HT-29 (cell line): ENCODE data around the gene WDR33. TPM values are rescaled to one million over a fixed set of nuclear protein-coding genes. Genes with fewer than 3 reads are reported as not detected.
A peak's percentile ranks its signal among the peaks of the same experiment; 100 is the strongest.

Source experiments
- DNase-seq: peaks from one replicate; pipeline ENCODE4 v3.0.0-alpha.2; 2015; ENCODE audit warnings: low spot score
- total RNA-seq: library from RNA; depleted of rRNA; stranded (reverse); fragments of >200 nt; shearing (Covaris generic); gene quantifications from 2 replicates; pipeline ENCODE4 v1.2.3, GENCODE V29; 2014

Gene WDR33
- total RNA-seq, 1 experiment from 2014 or later, result 26.0 TPM

GRCh38 chr2:127695491-127696472 lies 115.2 kb downstream of the WDR33 start:
- no peak for DNase-seq

DNA sequence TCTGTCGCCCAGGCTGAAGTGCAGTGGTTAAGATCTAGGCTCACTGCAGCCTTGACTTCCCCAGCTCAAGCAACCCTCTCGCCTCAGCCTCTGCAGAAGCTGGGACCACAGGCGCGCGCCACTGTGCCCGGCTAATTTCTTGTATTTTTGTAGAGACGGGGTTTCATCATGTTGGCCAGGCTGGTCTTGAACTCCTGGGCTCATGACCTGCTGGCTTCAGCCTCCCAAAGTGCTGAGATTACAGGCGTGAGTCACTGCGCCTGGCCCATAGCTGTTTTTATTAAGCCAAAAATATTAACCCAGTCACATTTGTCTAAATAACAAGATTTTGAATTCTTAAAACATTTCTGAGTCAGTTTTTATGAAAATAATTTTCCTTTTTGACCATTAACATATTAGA lies 116.0 kb downstream of the WDR33 start:
- no peak for DNase-seq

DNA sequence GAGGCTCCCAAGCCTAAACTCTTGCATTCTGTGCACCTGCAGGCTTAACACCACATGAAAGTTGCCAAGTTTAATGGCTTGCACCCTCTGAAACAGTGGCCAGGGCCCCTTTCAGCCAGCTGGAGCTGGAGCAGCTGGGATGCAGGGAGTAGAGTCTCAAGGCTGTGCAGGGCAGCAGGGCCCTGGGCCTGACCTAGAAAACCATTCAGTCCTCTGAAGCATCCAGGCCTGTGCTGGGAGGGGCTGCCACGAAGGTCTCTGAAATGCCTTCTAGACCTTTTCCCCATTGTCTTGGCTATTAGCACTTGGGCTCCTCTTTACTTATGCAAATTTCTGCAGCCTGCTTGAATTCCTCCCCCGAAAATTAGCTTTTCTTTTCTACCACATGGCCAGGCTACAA lies 120.3 kb downstream of the WDR33 start:
- DNase-seq, result no peak

DNA sequence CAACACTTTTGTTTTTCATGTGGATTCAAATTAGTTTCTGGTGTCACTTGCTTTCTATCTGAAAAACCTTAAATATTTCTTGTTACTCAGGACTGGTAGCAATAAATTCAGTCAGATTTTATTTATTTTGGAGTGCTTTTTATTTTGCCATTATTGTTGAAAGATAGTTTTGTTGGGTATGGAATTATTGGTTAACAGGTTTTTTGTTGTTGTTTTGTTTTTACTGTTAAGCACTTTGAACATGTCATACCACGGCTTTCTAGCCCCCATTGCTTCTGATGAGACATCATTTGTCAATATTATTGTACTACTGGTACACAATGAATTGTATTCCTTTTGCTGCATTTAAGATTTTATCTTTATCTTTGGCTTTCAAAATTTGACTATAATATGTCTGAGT lies 122.6 kb downstream of the WDR33 start:
- no peak for DNase-seq

- no peak for DNase-seq
Observed at GRCh38 chr2:127685410-127686080, 125.4 kb downstream of the WDR33 start.

GRCh38 chr2:127683757-127684156 lies 127.2 kb downstream of the WDR33 start:
- DNase-seq, result no peak

DNA sequence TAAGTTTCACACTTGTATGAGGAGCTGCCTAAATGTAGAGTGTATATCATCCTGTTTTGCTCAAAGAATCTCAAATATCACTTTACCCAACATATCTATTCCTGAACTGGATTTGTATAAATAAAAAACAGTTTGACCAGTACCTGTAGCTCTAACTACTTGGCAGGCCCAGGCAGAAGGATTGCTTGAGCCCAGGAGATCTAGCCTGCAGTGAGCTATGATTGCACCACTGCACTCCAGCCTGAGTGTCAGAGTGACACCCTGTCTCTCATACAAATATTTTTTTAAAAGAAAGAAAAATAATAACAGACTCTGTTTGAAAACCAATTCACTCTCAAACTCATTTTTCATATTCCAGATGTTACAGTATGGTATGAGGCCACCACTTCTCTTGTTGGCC lies 127.9 kb downstream of the WDR33 start:
- no peak for DNase-seq

- DNase-seq, result no peak
Observed at GRCh38 chr2:127681976-127682857, 128.8 kb downstream of the WDR33 start.

GRCh38 chr2:127681288-127681804 lies 129.6 kb downstream of the WDR33 start:
- peak; percentile 12 for DNase-seq

DNA sequence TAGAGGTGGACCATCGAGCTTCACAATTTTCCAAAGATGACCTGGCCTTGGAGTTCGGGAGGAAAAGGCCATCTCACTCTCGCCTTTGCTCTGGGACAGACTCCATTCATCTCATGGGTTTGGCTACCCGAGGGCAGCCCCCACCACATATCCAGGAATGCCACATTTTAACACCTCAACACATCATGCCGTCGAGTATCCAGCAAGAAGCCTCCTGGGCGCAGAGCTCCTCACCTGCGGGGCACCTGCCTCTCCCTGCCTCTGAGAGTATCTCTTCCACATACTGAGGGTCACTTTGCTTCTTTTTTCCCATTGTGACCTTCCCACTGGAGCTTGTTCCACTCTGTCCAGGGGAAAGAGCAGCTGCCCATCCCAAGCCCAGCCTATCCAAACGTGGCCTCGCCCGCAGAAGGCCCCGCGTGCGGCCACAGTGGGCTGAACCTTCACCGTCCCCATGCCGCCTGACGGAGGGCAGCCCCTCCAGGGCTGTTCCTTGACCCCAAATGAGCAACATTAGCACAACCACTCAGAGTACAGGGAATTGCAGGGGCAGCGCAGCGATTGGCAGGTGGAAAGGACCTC lies 130.2 kb downstream of the WDR33 start:
- DNase-seq, result no peak

DNA sequence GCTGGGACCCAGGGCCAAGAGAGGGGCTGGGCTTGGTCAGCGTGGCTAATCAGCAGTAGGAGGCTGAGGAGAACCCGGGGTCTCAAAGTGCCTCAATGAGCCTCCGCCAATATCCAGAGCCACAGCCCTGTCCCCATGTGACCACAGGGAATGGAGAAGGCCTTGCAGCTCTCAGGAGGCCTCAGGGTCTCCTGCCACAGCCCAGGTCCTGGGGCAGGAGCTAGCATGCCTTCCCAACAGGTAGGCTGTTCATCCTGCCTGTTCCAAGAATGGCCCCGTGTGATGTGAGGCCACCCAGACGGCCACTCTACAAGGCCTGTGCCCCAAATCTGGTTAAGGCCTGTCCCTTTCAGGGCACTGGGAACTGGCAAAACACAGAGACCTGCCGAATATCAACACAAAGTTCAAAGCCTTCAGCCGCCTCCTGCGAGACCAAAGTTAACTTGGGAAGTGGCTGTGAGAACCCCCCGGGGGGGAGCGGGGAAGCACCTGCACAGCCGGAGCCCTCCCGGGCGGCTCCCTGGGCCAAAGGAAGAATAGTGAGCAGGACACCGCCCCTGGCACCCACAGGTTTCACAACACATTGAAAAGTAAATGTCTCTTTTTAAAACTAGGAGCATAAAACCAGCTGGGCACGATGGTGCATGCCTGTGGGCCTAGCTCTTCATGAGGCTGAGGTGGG lies 131.2 kb downstream of the WDR33 start:
- no peak for DNase-seq

- no peak for DNase-seq
Observed at GRCh38 chr2:127678991-127679390, 132.0 kb downstream of the WDR33 start.

GRCh38 chr2:127678531-127678930 lies 132.4 kb downstream of the WDR33 start:
- no peak for DNase-seq

GRCh38 chr2:127676906-127677305 lies 134.1 kb downstream of the WDR33 start:
- DNase-seq, result no peak

DNA sequence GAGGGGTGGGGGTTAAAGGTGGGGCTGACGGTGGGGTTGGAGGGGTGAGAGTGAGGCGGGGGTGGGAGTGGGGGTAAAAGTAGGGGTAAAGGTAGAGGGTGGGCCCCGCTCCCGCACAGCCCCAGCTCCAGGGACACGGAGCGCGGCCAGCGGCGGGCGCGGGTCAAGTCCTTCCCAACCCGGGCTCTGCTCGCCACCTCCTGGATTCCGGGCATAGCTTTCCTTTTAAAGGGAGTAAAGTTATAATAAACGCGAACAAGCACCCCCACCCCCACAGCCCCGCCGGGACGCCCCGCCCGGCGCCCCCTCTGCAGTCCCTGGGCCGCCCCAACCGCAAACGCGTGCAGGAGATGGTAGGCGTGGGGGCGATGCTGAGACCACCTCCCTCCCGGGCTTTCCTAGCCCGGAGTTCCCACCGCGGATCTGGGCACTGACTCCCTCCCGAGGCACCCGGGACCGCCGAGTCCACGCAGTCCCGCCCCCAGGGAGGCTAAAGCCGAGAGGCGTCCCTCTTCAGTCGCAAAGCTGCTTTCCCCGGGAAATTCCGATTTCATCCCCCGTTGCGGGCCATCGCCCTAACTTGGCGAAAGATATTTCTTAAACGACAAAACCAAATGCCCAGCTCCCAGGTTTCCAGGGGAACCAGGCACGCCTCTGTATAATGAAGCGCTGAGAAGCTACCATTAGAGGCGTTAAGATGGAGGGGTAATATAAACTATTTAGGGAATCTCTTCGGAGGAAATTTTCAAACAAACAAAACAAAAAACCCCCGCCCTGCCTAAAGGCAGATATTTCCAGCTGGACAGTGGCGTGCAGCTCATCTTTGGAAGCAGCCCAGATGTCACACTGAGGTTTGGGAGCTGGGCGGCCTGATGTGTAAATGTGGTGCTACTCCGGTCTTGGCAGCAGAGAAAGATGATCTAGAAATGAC lies 135.4 kb downstream of the WDR33 start, which contains the start of gene LIMS2:
Gene LIMS2, minus strand, starts transcription at position 200 of the 931 bp plus-strand sequence. CDS start 506 bp downstream, outside the sequence.
- no peak for DNase-seq

DNA sequence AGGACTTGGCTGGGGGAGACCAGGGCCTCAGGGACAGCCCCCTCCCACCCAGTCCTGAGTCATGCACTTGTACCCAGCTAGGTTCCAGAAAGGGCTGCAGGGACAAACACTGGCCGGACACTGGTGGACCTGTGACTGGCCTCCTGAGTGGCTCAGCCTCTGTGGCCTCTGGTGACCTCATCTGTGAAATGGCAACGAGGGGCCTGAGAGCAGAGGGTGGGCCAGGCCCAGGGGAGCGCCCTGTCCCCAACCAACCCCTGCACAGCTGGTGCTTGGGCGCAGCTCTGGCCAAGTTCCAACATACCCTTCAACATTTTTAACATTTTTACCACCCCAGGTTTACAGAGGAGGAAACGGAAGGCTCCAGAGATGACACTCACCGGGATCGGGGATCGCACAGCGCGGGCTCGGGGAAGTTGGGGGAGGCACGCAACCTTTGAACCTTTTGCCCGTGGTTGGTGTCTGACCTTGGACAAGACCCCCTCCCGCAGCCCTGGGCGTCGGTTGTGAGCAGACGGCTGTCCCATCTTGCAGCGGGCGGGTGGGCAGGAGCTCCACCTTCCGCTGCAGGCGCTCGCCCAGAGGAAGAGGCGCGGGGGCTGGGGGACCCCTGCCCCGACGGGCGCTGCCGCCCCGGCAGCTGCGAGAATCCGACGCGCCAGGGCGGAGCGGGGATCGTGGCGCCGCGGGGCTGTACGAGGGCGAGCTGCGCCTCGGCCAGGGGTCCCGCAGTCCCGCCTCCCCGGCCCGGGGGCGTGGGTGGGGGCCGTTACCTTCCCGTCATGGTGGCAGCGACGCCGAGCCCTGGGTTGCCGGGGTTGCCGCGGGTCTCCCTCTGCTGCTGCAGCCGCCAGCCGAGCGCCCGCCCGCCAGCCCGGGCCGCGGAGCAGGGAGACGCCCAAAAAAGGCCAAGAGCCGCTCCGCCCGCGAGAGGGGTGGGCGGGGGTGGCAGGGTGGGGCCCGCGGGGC lies 136.4 kb downstream of the WDR33 start:
- DNase-seq, result no peak

GRCh38 chr2:127673291-127674069 lies 137.5 kb downstream of the WDR33 start:
- no peak for DNase-seq
